ENCODE measurements around the gene INF2.

INF2 gene

GRCh38 chr14:104721505-104722431, 32.4 kb downstream of the INF2 start:
- Histone ChIP-seq H3K27ac (ENCODE audit: low read depth, low read length, poor library complexity, severe bottlenecking) (no peak overlapping the region), H3F3A (ENCODE audit: insufficient read depth, low read length) (no peaks in the 10 kb centered on the region), H4K20me1 (ENCODE audit: insufficient read depth, low read length) (no peaks in the 10 kb centered on the region), H3K4me3 (ENCODE audit: low read depth, low read length, poor library complexity, severe bottlenecking) (no peak overlapping the region), H3K9ac (ENCODE audit: low read length) (no peak overlapping the region), H3K36me3 (ENCODE audit: insufficient read depth, low read length) (no peaks in the 10 kb centered on the region), H3K9me3 (ENCODE audit: low read length) (no peaks in the 10 kb centered on the region), H3K4me2 (ENCODE audit: low read length) (no peak overlapping the region), H3K4me1 (ENCODE audit: insufficient read depth, low read length, severe bottlenecking) (peaks cover 18% of the 10 kb centered on the region), H3K9me2 (ENCODE audit: low read depth, low read length) (no peaks in the 10 kb centered on the region), H2AFZ (ENCODE audit: low read length) (no peak overlapping the region), H3K79me2 (ENCODE audit: insufficient read depth, low read length) (no peaks in the 10 kb centered on the region), H3K27me3 (ENCODE audit: insufficient read depth, low read length) (peaks cover 8% of the 10 kb centered on the region; the same call in 1 of the 2 replicates)
- TF ChIP-seq CTCF (IDR thresholded peaks at IDR 0.05; ENCODE audit: low read length) (no peak), EZH2 (IDR thresholded peaks at IDR 0.05; ENCODE audit: borderline replicate concordance, low read length) (no peak)

- H2AFZ ChIP-seq (ENCODE audit: low read length) = no peak overlapping the region
- no peaks in the 10 kb centered on the region for H3K36me3 ChIP-seq (ENCODE audit: insufficient read depth, low read length)
- H3K4me2 ChIP-seq (ENCODE audit: low read length) = peak overlapping the region; percentile 87
- TF ChIP-seq EZH2 (IDR thresholded peaks at IDR 0.05; ENCODE audit: borderline replicate concordance, low read length) (no peak), CTCF (IDR thresholded peaks at IDR 0.05; ENCODE audit: low read length) (no peak)
- no peaks in the 10 kb centered on the region for H3K9me3 ChIP-seq (ENCODE audit: low read length)
- H3F3A ChIP-seq (ENCODE audit: insufficient read depth, low read length) = no peaks in the 10 kb centered on the region
- peak overlapping the region; percentile 75 for H3K4me3 ChIP-seq (ENCODE audit: low read depth, low read length, poor library complexity, severe bottlenecking)
- 0 out of 2 replicates have a peak, but pooled peaks cover 8% of the 10 kb centered on the region for H3K27me3 ChIP-seq (ENCODE audit: insufficient read depth, low read length)
- no peak overlapping the region for H3K9ac ChIP-seq (ENCODE audit: low read length)
- H3K4me1 ChIP-seq (ENCODE audit: insufficient read depth, low read length, severe bottlenecking) = peaks cover 10% of the 10 kb centered on the region
- no peak overlapping the region for H3K27ac ChIP-seq (ENCODE audit: low read depth, low read length, poor library complexity, severe bottlenecking)
- H3K79me2 ChIP-seq (ENCODE audit: insufficient read depth, low read length) = no peaks in the 10 kb centered on the region
- H4K20me1 ChIP-seq (ENCODE audit: insufficient read depth, low read length) = no peaks in the 10 kb centered on the region
- H3K9me2 ChIP-seq (ENCODE audit: low read depth, low read length) = no peaks in the 10 kb centered on the region
Measured at GRCh38 chr14:104722938-104723650, 33.7 kb downstream of the INF2 start.

- H3K4me2 ChIP-seq (ENCODE audit: low read length) = peak within 1 kb of the TSS; percentile 87
- H3K79me2 ChIP-seq (ENCODE audit: insufficient read depth, low read length) = no peaks in the 10 kb centered on the region
- H3K4me1 ChIP-seq (ENCODE audit: insufficient read depth, low read length, severe bottlenecking) = peaks cover 7% of the 10 kb centered on the region
- peak within 1 kb of the TSS; percentile 70 for H3K9ac ChIP-seq (ENCODE audit: low read length)
- H4K20me1 ChIP-seq (ENCODE audit: insufficient read depth, low read length) = no peaks in the 10 kb centered on the region
- TF ChIP-seq CTCF (IDR thresholded peaks at IDR 0.05; ENCODE audit: low read length) = peak; percentile 99
- no peak for TF ChIP-seq EZH2 (IDR thresholded peaks at IDR 0.05; ENCODE audit: borderline replicate concordance, low read length)
- no peaks in the 10 kb centered on the region for H3K36me3 ChIP-seq (ENCODE audit: insufficient read depth, low read length)
- H3F3A ChIP-seq (ENCODE audit: insufficient read depth, low read length) = no peaks in the 10 kb centered on the region
- H3K9me3 ChIP-seq (ENCODE audit: low read length) = no peaks in the 10 kb centered on the region
- peak within 1 kb of the TSS; percentile 58; the same call in 1 of the 2 replicates for H2AFZ ChIP-seq (ENCODE audit: low read length)
- H3K27ac ChIP-seq (ENCODE audit: low read depth, low read length, poor library complexity, severe bottlenecking) = no peak within 1 kb of the TSS
- H3K4me3 ChIP-seq (ENCODE audit: low read depth, low read length, poor library complexity, severe bottlenecking) = peak within 1 kb of the TSS; percentile 75
- 0 out of 2 replicates have a peak, but pooled peaks cover 8% of the 10 kb centered on the region for H3K27me3 ChIP-seq (ENCODE audit: insufficient read depth, low read length)
- H3K9me2 ChIP-seq (ENCODE audit: low read depth, low read length) = no peaks in the 10 kb centered on the region
Measured at GRCh38 chr14:104723651-104724406, 34.4 kb downstream of the INF2 start, which contains the start of gene ADSS1. TSS of gene ADSS1 (plus strand) at chr14:104724229. CDS start at chr14:104724271, 42 bp downstream.
